T-helper 1 cell treated with Interleukin-12 subunit alpha and Interleukin-12 subunit beta and Interleukin-4 antibody, amounts not matched to agents 30 μg/mL and 1 μg/mL, for 36 hours (primary cell): ENCODE data around the gene EIF4A3.

Source experiments
- H3K27ac Mint-ChIP-seq: one replicate; pipeline ENCODE4 v1.8.0; 2021; ENCODE audit warnings: mild to moderate bottlenecking, mixed read lengths
- H3K27me3 Mint-ChIP-seq: one replicate; pipeline ENCODE4 v1.8.0; 2021; ENCODE audit warnings: low read depth, mixed read lengths
- H3K36me3 Mint-ChIP-seq: one replicate; pipeline ENCODE4 v1.8.0; 2021; ENCODE audit warnings: low read depth, mixed read lengths
- H3K4me1 Mint-ChIP-seq: one replicate; pipeline ENCODE4 v1.8.0; 2021; ENCODE audit warnings: low read depth, mixed read lengths
- H3K4me3 Mint-ChIP-seq: one replicate; pipeline ENCODE4 v1.8.0; 2021; ENCODE audit warnings: mild to moderate bottlenecking, moderate library complexity, mixed read lengths
- H3K9me3 Mint-ChIP-seq: one replicate; pipeline ENCODE4 v1.8.0; 2021; ENCODE audit warnings: mixed read lengths

EIF4A3 gene

GRCh38 chr17:80116921-80117380 is 30.0 kb downstream of the EIF4A3 start:
- Mint-ChIP-seq H3K4me3 (no peak overlapping the region), H3K4me1 (no peaks in the 10 kb centered on the region), H3K9me3 (peaks cover 6% of the 10 kb centered on the region), H3K27me3 (no peaks in the 10 kb centered on the region), H3K27ac (no peak overlapping the region), H3K36me3 (peaks cover 1% of the 10 kb centered on the region)

- Mint-ChIP-seq H3K27me3 (no peaks in the 10 kb centered on the region), H3K36me3 (peaks cover 1% of the 10 kb centered on the region), H3K4me3 (no peak overlapping the region), H3K27ac (no peak overlapping the region), H3K4me1 (no peaks in the 10 kb centered on the region), H3K9me3 (peaks cover 6% of the 10 kb centered on the region)
These were observed 30.5 kb downstream of the EIF4A3 start for GRCh38 chr17:80116276-80116920.

- no peak overlapping the region for H3K27ac Mint-ChIP-seq
- no peaks in the 10 kb centered on the region for H3K4me1 Mint-ChIP-seq
- no peaks in the 10 kb centered on the region for H3K27me3 Mint-ChIP-seq
- H3K4me3 Mint-ChIP-seq, result no peak overlapping the region
- H3K9me3 Mint-ChIP-seq, result peaks cover 6% of the 10 kb centered on the region
- H3K36me3 Mint-ChIP-seq, result peaks cover 1% of the 10 kb centered on the region
These were observed 31.8 kb downstream of the EIF4A3 start for GRCh38 chr17:80115159-80115558.

GRCh38 chr17:80114758-80115157 is 32.2 kb downstream of the EIF4A3 start:
- no peaks in the 10 kb centered on the region for H3K4me1 Mint-ChIP-seq
- no peaks in the 10 kb centered on the region for H3K27me3 Mint-ChIP-seq
- no peak overlapping the region for H3K27ac Mint-ChIP-seq
- peaks cover 6% of the 10 kb centered on the region for H3K9me3 Mint-ChIP-seq
- H3K4me3 Mint-ChIP-seq, result no peak overlapping the region
- H3K36me3 Mint-ChIP-seq, result peaks cover 1% of the 10 kb centered on the region

GRCh38 chr17:80113033-80113484 is 33.9 kb downstream of the EIF4A3 start:
- no peaks in the 10 kb centered on the region for H3K4me1 Mint-ChIP-seq
- no peak overlapping the region for H3K27ac Mint-ChIP-seq
- H3K36me3 Mint-ChIP-seq, result peaks cover 1% of the 10 kb centered on the region
- no peaks in the 10 kb centered on the region for H3K27me3 Mint-ChIP-seq
- no peak overlapping the region for H3K4me3 Mint-ChIP-seq
- peaks cover 6% of the 10 kb centered on the region for H3K9me3 Mint-ChIP-seq

GRCh38 chr17:80112471-80113032 is 34.4 kb downstream of the EIF4A3 start:
- Mint-ChIP-seq H3K9me3 (peaks cover 6% of the 10 kb centered on the region), H3K27ac (no peak overlapping the region), H3K27me3 (no peaks in the 10 kb centered on the region), H3K4me1 (no peaks in the 10 kb centered on the region), H3K4me3 (no peak overlapping the region), H3K36me3 (peaks cover 1% of the 10 kb centered on the region)

- H3K4me3 Mint-ChIP-seq, result no peak overlapping the region
- H3K9me3 Mint-ChIP-seq, result peaks cover 6% of the 10 kb centered on the region
- H3K36me3 Mint-ChIP-seq, result peaks cover 1% of the 10 kb centered on the region
- no peaks in the 10 kb centered on the region for H3K4me1 Mint-ChIP-seq
- no peaks in the 10 kb centered on the region for H3K27me3 Mint-ChIP-seq
- H3K27ac Mint-ChIP-seq, result no peak overlapping the region
These were observed 35.0 kb downstream of the EIF4A3 start for GRCh38 chr17:80111702-80112470.

GRCh38 chr17:80110927-80111701 is 35.8 kb downstream of the EIF4A3 start:
- Mint-ChIP-seq H3K4me3 (no peak overlapping the region), H3K27ac (no peak overlapping the region), H3K27me3 (no peaks in the 10 kb centered on the region), H3K36me3 (peaks cover 1% of the 10 kb centered on the region), H3K9me3 (peaks cover 6% of the 10 kb centered on the region), H3K4me1 (no peaks in the 10 kb centered on the region)

GRCh38 chr17:80110447-80110812 is 36.5 kb downstream of the EIF4A3 start:
- Mint-ChIP-seq H3K4me1 (no peaks in the 10 kb centered on the region), H3K4me3 (no peak overlapping the region), H3K36me3 (peaks cover 1% of the 10 kb centered on the region), H3K27ac (no peak overlapping the region), H3K9me3 (peaks cover 3% of the 10 kb centered on the region), H3K27me3 (no peaks in the 10 kb centered on the region)

GRCh38 chr17:80109713-80110446 is 37.0 kb downstream of the EIF4A3 start:
- no peaks in the 10 kb centered on the region for H3K27me3 Mint-ChIP-seq
- H3K36me3 Mint-ChIP-seq, result no peaks in the 10 kb centered on the region
- H3K4me1 Mint-ChIP-seq, result no peaks in the 10 kb centered on the region
- H3K9me3 Mint-ChIP-seq, result no peaks in the 10 kb centered on the region
- no peak overlapping the region for H3K27ac Mint-ChIP-seq
- no peak overlapping the region for H3K4me3 Mint-ChIP-seq

- H3K36me3 Mint-ChIP-seq, result no peaks in the 10 kb centered on the region
- no peaks in the 10 kb centered on the region for H3K9me3 Mint-ChIP-seq
- H3K4me1 Mint-ChIP-seq, result no peaks in the 10 kb centered on the region
- H3K4me3 Mint-ChIP-seq, result no peak overlapping the region
- H3K27me3 Mint-ChIP-seq, result no peaks in the 10 kb centered on the region
- no peak overlapping the region for H3K27ac Mint-ChIP-seq
These were observed 37.8 kb downstream of the EIF4A3 start for GRCh38 chr17:80109066-80109660.

GRCh38 chr17:80108036-80108971 is 38.6 kb downstream of the EIF4A3 start:
- no peak overlapping the region for H3K4me3 Mint-ChIP-seq
- no peaks in the 10 kb centered on the region for H3K9me3 Mint-ChIP-seq

More at GRCh38 chr17:80108036-80108971, 38.6 kb downstream of the EIF4A3 start:
- no peaks in the 10 kb centered on the region for H3K36me3 Mint-ChIP-seq
- peaks cover under 1% of the 10 kb centered on the region for H3K4me1 Mint-ChIP-seq
- H3K27ac Mint-ChIP-seq, result no peak overlapping the region
- H3K27me3 Mint-ChIP-seq, result no peaks in the 10 kb centered on the region
